Neural cell (in vitro differentiated cells): Measurements from ENCODE around the gene GLDC. TPM values are rescaled to one million over a fixed set of nuclear protein-coding genes. Genes with fewer than 3 reads are reported as not detected.

ENCODE experiments used
- H2AFZ ChIP-seq: fragments of 200-600, 300-800 bp; sonication (generic), shearing (Covaris generic); 2 replicates; pipeline ENCODE4 v1.6.0; 2014; ENCODE audit warnings: low read depth, mild to moderate bottlenecking, antibody characterized with exemption, low read length, moderate library complexity
- H3F3A ChIP-seq: fragments of 200-600 bp; shearing (Covaris generic); 2 replicates; pipeline ENCODE4 v1.6.1; 2016; ENCODE audit warnings: mild to moderate bottlenecking, moderate library complexity, mixed read lengths, antibody characterized with exemption, low read length; ENCODE audit not compliant: insufficient read depth, poor library complexity, severe bottlenecking
- H3K27ac ChIP-seq: fragments of 200-600, 300-800 bp; sonication (generic), shearing (Covaris generic); 2 replicates; pipeline ENCODE4 v1.5.1; 2014; ENCODE audit warnings: mild to moderate bottlenecking, low read length, moderate library complexity
- H3K27me3 ChIP-seq: fragments of 300-800, 200-600 bp; sonication (generic), shearing (Covaris generic); 2 replicates; pipeline ENCODE4 v1.6.0; 2014; ENCODE audit warnings: mild to moderate bottlenecking, low read depth, low read length, moderate library complexity; ENCODE audit not compliant: insufficient read depth
- H3K36me3 ChIP-seq: fragments of 300-800, 200-600 bp; sonication (generic), shearing (Covaris generic); 2 replicates; pipeline ENCODE4 v1.5.1; 2014; ENCODE audit warnings: mild to moderate bottlenecking, antibody characterized with exemption, low read length, moderate library complexity; ENCODE audit not compliant: insufficient read depth
- H3K4me2 ChIP-seq: fragments of 300-800, 200-600 bp; sonication (generic), shearing (Covaris generic); 2 replicates; pipeline ENCODE4 v1.6.0; 2014; ENCODE audit warnings: mild to moderate bottlenecking, low read length
- H3K4me3 ChIP-seq: fragments of 300-800, 200-600 bp; sonication (generic), shearing (Covaris generic); 2 replicates; pipeline ENCODE4 v1.5.1; 2014; ENCODE audit warnings: mild to moderate bottlenecking, low read length, moderate library complexity
- H3K79me2 ChIP-seq: fragments of 200-600 bp; shearing (Covaris generic); replicated peaks from 2 replicates; pipeline ENCODE4 v1.6.0; 2014; ENCODE audit warnings: mild to moderate bottlenecking, low read length, moderate library complexity; ENCODE audit not compliant: insufficient read depth
- H3K9ac ChIP-seq: fragments of 300-800, 200-600 bp; sonication (generic), shearing (Covaris generic); 2 replicates; pipeline ENCODE4 v1.6.1; 2016; ENCODE audit warnings: mild to moderate bottlenecking, low read length, mixed read lengths
- H3K9me2 ChIP-seq: fragments of 200-600 bp; shearing (Covaris generic); 2 replicates; pipeline ENCODE4 v1.6.1; 2016; ENCODE audit warnings: mild to moderate bottlenecking, low read length, mixed read lengths; ENCODE audit not compliant: insufficient read depth
- H3K9me3 ChIP-seq: fragments of 200-600, 300-800 bp; sonication (generic), shearing (Covaris generic); 2 replicates; pipeline ENCODE4 v1.6.1; 2016; ENCODE audit warnings: mild to moderate bottlenecking, mixed run types, low read length, moderate library complexity, mixed read lengths
- H4K20me1 ChIP-seq: fragments of 200-600 bp; shearing (Covaris generic); 2 replicates; pipeline ENCODE4 v1.6.1; 2016; ENCODE audit warnings: mild to moderate bottlenecking, mixed run types; ENCODE audit not compliant: insufficient read depth
- CTCF ChIP-seq: fragments of 450-650 bp; IDR thresholded peaks from 2 replicates; pipeline ENCODE4 v1.5.1; 2014; ENCODE audit warnings: antibody characterized with exemption, mild to moderate bottlenecking, moderate library complexity; ENCODE audit not compliant: poor library complexity, severe bottlenecking
- EP300 ChIP-seq: fragments of 450-650 bp; conservative IDR thresholded peaks from 2 replicates; pipeline ENCODE4 v1.6.1; 2014; ENCODE audit warnings: antibody characterized with exemption, mild to moderate bottlenecking, moderate library complexity; ENCODE audit not compliant: poor library complexity, severe bottlenecking
- EZH2 ChIP-seq: fragments of 200-600, 300-800 bp; shearing (Covaris generic), sonication (generic); IDR thresholded peaks from 2 replicates; pipeline ENCODE4 v1.6.1; 2014; ENCODE audit warnings: antibody characterized with exemption, low read length, borderline replicate concordance, mild to moderate bottlenecking; ENCODE audit not compliant: insufficient read depth, poor library complexity, severe bottlenecking
- MXI1 ChIP-seq: fragments of 450-650 bp; conservative IDR thresholded peaks from 2 replicates; pipeline ENCODE4 v1.6.1; 2014; ENCODE audit warnings: antibody characterized with exemption, mild to moderate bottlenecking; ENCODE audit not compliant: poor library complexity, severe bottlenecking
- POLR2AphosphoS5 ChIP-seq: IDR thresholded peaks from 2 replicates; pipeline ENCODE4 v1.6.1; 2012
- RAD21 ChIP-seq: fragments of 450-650 bp; conservative IDR thresholded peaks from 2 replicates; pipeline ENCODE4 v1.6.1; 2014; ENCODE audit warnings: antibody characterized with exemption, mild to moderate bottlenecking, moderate library complexity
- REST ChIP-seq: IDR thresholded peaks from 2 replicates; pipeline ENCODE4 v1.6.1; 2012; ENCODE audit warnings: borderline replicate concordance
- SMC3 ChIP-seq: fragments of 450-650 bp; conservative IDR thresholded peaks from 2 replicates; pipeline ENCODE4 v1.6.1; 2014; ENCODE audit warnings: antibody characterized with exemption, mild to moderate bottlenecking, moderate library complexity; ENCODE audit not compliant: poor library complexity
- TAF1 ChIP-seq: IDR thresholded peaks from 2 replicates; pipeline ENCODE4 v1.6.1; 2012; ENCODE audit warnings: low read depth
- polyA plus RNA-seq: library from polyadenylated mRNA; depleted of rRNA; stranded (reverse); fragments of >200 nt; gene quantifications from 2 replicates; pipeline ENCODE4 v1.2.3, GENCODE V29; 2014

The GLDC gene
- polyA plus RNA-seq, 1 donor from 2014 or later: 11.4 TPM

GRCh38 chr9:6535594-6535993, 109.9 kb downstream of the GLDC start:
- Histone ChIP-seq H3F3A (no peaks in the 10 kb centered on the region), H3K4me2 (no peak overlapping the region), H3K27ac (no peak overlapping the region), H4K20me1 (no peaks in the 10 kb centered on the region), H3K9me3 (no peaks in the 10 kb centered on the region), H3K36me3 (no peaks in the 10 kb centered on the region), H3K27me3 (no peaks in the 10 kb centered on the region), H3K9me2 (no peaks in the 10 kb centered on the region), H3K4me3 (no peak overlapping the region), H3K79me2 (no peaks in the 10 kb centered on the region), H2AFZ (no peak overlapping the region), H3K9ac (no peak overlapping the region)
- no peak for TF ChIP-seq REST
- no peak for TF ChIP-seq TAF1
- no peak for TF ChIP-seq POLR2AphosphoS5
- no peak for TF ChIP-seq EP300

GRCh38 chr9:6525326-6526045, 120.0 kb downstream of the GLDC start:
- H3K9ac ChIP-seq: no peak overlapping the region
- H3K27me3 ChIP-seq: no peaks in the 10 kb centered on the region
- TF ChIP-seq CTCF (no peak), EP300 (no peak)
- no peaks in the 10 kb centered on the region for H3K79me2 ChIP-seq
- H3K9me2 ChIP-seq: no peaks in the 10 kb centered on the region
- H4K20me1 ChIP-seq: no peaks in the 10 kb centered on the region
- H2AFZ ChIP-seq: no peak overlapping the region
- no peaks in the 10 kb centered on the region for H3K36me3 ChIP-seq
- no peaks in the 10 kb centered on the region for H3K9me3 ChIP-seq
- H3K4me3 ChIP-seq: no peak overlapping the region
- no peak overlapping the region for H3K4me2 ChIP-seq
- no peak overlapping the region for H3K27ac ChIP-seq
- H3F3A ChIP-seq: no peaks in the 10 kb centered on the region

- Histone ChIP-seq H3K79me2 (no peaks in the 10 kb centered on the region), H3K9me3 (no peaks in the 10 kb centered on the region), H3K9ac (no peak overlapping the region), H3F3A (no peaks in the 10 kb centered on the region), H3K4me3 (no peak overlapping the region), H2AFZ (no peak overlapping the region), H3K4me2 (no peak overlapping the region), H4K20me1 (no peaks in the 10 kb centered on the region), H3K27me3 (no peaks in the 10 kb centered on the region), H3K9me2 (no peaks in the 10 kb centered on the region), H3K36me3 (no peaks in the 10 kb centered on the region), H3K27ac (no peak overlapping the region)
- TF ChIP-seq MXI1 (no peak), CTCF (no peak), EP300 (no peak), EZH2 (no peak), TAF1 (no peak), SMC3 (no peak), RAD21 (no peak), REST (no peak), POLR2AphosphoS5 (no peak)
Measured at GRCh38 chr9:6522263-6522662, 123.3 kb downstream of the GLDC start.
